HG02798 (cell line): ENCODE measurements around the gene RGS11.

Experiments
- ATAC-seq: cut with Tn5 transposase; IDR thresholded peaks from one replicate; pipeline ENCODE4 v1.9.1; 2021; ENCODE audit warnings: mild to moderate bottlenecking; ENCODE audit not compliant: unreplicated experiment, poor library complexity

RGS11 gene

DNA sequence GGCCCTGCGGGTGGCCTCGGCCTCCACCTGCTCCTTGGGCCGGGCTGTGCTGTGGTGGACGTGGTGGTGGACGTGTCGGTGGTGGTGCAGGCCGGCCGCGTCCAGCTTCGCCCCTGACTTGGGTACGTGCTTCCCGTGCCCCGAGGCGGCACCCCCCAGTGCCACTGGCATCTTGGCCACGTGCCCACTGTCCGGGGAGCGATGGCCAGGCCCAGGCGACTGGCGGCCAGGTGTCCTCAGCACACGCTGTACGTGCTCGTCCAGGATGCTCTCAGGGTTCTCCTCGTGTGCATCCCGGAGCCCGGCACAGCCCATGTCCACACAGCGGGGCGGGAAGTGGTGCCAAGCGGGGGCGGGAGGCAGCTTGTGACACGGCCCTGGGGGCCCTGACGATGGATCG is 22.1 kb upstream of the RGS11 start:
- no peak for ATAC-seq

DNA sequence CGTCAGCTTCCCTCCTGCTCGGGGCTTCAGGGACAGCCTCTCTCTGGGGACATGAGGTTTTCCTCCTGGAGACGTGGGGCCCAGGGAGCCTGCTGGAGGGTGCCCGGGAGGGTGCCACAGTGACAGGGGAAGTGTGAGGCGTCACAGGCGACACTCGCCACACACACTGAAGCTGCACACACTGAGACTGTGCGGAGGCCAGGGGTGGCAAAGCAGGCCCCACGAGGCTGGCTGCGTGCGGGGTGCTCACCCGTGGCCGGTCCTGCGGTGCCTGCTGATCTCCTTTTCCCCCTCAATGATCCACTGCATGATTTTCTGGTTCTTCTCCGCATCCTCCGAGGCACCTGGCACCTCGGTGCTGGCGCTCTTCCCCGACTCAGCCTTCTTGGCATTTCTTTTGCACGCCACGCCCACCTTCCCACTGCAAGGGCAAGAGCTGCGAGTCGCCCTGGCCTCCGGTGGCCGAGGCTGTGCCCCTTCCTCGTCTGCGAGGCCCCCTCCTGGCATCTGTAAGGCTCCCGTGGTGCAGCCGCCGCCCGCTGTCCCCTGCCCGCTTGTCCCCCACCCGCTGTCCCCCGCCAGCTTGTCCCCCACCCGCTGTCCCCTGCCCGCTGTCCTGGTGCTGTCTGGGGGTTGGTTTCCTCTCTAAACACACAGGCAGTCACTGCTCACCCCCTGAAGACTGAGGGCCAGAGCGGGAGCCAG is 21.2 kb upstream of the RGS11 start:
- ATAC-seq, result no peak

DNA sequence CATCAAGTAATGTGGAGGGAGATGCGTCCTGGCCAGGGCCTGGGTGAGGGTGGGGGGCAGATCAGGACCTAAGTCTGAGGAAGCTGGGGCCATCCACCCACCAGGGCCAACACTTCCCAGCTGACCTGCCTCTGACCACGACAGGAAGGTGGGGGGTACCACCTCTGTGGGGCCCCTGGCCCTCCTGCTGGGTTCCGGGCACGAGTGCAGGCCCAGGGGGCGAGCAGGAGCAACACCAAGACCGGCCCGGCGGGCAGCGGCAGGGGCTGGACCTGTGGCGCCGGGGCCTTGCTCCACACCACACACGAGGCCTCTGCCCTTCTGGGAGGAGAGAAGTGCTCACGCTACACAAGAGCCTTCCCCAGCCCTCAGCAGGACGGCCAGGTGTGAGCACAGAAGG is 20.5 kb upstream of the RGS11 start:
- no peak for ATAC-seq

DNA sequence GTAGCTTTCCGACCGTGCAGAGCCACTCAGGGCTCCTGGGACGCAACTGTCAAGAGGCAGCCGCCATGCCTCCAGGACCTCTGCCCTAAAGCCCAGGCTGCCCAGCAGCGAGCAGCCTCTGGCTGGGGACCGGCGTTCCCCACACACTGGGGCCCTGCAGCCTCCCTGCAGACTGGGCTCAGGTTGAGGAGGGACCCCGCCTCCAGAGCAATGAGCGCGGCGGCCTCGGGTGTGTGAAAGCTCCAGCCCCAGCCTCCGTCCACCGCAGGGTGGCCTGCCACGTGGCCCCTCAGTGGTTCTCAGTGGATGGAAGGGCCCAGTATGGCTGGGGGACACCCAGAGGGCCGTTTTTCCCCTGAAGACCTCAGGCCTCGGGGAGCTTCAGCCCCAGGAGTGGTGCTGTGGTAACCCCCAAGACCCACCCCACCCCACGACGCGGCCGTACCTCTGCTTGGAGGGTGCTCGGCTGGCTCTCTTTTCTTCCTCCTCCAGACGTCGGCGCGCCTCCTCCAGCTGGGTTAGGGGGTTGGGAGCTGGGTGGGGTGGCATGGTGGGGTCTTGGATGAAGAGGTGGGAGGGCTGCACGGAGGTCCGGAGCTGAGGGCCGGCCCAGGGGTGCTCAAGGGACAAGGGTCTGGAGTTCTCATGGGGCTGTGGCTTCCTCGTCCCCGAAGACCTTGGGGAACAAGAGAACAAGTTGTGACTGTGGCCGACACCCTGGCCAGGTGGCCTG is 17.5 kb upstream of the RGS11 start:
- no peak for ATAC-seq

DNA sequence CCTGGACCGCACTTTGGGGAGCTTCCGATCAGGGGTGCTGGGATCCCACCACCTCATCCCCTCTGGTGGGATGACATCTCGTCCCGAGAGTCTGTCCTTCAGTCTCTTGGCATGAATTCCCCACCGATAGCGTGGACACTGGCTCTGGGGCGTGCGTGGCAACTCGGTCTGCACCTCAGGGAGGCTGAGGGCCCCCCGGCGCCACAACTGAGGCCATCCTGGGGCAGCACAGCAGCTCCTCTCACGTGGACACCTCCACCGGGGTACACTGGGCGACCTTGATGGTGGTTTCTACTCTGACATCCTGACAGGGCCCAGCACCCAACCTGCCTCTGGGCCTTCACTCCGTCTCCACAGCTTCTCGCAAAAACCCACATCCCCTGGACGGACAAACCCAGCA is 15.8 kb upstream of the RGS11 start:
- no peak for ATAC-seq

DNA sequence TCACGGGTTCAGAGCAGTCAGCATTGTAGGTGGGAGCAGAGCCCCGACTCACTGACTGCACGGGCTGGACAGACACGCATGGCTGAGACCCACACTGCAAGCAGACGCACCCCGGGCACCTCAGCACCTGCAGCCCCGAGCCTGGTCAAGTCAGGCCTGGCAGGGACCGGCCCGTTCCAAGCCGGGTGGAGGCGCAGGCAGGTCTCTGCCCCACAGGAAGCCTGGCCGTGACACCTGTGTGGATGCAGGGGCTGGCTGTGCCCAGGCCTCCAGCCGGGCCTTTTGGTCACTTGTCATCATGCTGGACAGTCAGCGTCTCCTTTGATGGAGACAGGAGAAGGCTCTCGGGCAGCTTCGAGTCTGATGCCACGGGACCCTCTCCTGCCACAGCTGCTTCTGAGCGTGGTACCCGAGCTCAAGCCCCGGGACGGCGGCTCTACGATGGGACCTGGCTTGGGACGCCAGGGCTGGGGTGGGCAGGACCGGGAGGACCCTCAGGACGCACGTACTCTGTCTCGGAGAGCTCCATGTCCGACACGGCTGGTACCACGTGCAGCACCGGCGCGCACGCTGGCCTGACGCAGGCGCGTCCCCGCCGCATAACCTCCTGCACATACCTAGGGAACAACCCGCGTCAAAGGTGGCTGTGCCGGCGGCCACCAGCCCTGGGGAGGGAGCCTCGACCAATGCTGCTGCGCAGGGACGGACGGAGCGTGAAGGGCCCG is 15.1 kb upstream of the RGS11 start:
- ATAC-seq, result no peak

DNA sequence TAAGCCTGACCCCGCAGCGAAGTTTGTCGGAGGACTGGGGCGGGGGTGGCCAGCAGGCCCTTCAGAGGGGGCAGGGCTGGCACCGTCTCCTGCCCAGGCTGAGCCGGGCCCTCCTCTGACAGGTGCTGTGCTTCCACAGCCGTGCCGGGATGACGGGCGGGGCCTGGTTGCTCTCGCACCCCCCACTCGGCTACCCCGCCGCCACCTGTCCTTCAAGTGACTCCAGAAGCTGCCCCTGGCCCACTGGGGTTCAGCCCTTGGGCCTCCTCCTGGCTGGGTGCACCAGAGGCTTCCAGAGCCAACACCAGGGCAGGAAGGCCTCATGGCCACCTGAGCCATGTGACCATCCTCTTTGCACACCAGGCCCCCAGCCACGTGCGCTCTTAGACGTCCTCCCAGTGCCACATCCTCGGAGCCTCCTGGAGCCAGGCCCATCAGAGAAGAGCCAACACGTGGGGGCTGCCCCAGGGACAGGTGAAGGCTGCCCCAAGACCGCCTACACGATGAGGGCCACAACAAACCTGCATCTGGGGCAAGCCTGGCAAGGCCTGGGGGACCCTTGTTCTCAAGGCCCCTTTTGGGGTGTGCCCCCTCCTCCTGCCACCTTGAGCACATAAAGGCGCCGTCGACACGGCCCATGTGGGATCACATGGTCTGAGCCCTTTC is 14.4 kb upstream of the RGS11 start:
- ATAC-seq, result no peak

DNA sequence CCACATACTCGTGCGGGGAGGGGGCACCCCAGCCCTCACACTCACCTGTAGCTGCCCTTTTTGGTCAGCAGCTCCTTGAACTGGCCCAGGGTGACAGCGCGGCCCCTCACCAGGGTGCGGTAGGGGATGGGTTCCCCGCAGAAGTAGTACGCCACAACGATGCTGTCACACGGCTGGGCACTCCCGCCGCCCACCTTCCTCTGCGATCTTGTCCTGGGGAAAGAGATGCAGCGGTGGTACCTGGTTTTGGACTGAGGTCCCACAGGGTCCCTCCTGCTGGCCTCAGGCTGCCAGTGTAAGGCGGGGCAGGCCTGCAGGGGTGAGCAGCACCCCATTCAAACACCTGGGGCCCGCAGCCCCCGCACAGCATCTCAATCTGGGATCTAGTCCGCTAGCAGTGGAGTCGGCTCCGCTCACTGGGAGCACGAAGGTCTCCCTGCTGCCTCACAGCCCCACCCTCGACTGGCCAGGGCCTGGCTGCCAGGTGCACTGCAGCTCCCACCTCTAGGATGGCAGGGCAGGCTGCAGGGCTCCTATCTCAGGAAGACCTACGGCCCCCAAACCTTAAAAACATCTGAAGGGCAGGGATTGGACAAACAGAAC is 13.8 kb upstream of the RGS11 start:
- no peak for ATAC-seq

DNA sequence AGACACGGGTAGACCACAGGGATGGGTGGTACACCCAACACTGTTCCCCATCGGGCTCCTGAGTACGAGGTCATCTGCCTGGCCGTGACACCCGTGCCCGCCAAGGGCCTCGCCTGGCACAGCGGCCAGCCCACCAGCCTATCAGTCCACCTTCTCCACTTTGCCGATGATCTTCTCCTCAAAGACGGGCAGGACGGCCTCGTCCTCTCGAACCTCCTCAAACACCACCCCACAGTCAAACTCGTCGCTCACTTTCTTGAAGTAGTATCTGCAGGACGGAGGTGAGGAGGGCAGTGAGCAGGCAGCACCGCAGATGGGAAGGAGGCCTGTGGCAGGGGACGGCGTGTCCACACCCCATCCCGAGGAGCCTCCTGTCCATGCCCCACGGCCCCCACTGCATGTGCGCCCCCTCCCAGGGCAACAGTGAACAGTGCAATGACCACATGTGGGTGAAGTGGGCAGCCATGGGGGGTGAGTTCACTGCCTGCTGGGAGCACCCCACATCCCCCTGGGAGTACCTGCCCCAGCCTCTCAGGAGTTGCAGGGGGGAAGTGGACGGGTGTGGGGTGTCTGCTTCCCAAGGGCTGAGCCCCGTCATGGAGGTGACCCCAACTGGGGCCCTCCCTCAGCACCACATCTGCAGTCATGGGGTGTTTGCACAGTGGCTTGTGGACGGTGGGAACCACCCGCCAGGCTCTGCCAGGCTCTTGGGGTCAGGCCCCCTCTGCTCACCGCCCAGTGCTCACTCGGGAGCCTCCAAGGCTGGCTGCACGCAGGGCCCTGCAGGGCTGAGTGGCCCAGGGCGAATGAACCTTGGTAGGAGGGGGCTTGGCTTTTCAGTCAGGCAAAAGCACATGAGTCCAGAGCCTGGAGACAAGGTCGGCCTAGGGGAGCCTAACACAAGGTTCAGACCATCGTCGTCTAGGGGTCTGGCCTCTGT is 12.5 kb upstream of the RGS11 start:
- no peak for ATAC-seq

DNA sequence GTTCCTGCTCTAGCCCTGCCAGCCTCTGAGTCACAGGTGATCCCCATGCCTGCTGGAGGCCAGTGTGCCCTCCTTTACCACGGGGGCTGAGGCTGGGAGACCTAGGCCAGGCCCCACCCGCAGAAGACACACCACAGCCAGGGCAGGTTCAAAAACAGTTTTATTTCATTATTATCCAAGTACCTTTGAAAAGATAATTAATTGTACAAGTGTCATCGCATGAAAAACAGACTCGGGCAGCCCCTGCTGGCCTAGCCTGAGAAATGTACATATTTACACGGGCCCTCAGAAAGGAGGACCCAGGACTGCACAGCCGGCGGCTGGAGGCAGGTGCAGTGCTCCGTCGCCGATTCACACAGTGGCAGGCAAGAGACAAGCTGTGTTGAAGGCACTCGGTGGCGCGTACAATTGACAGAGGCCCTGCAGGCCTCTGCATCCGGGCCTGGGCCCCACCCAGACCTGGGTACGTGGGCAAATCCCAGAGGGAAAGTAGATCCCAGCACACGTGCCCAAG is 11.6 kb upstream of the RGS11 start:
- ATAC-seq, result no peak

DNA sequence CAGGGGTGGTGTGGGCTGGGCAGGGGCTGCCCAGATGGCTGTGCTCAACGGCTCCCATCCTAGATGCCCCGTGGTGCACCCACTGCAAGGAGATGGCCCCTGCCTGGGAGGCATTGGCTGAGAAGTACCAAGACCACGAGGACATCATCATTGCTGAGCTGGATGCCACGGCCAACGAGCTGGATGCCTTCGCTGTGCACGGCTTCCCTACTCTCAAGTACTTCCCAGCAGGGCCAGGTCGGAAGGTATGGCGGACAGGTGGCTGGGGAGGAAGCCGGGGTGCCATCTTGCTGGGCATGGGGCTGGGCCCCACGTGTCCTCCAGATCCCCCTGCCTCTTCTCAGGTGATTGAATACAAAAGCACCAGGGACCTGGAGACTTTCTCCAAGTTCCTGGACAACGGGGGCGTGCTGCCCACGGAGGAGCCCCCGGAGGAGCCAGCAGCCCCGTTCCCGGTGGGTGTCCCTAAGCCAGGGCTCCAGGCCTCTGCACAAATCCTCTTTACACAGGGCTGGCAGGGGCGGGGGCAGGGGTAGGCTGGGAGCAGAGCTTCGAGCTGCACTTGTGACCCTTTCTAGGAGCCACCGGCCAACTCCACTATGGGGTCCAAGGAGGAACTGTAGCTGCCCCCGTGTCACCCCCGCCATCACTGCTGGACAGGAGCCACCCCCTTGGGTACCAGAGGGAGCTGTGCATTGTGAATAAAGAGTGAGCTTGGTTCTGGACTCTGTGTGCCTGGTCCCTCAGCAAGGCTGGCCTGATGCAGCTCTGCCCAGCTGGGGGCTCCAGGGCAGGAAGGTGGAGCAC is 10.9 kb upstream of the RGS11 start:
- ATAC-seq, result no peak

DNA sequence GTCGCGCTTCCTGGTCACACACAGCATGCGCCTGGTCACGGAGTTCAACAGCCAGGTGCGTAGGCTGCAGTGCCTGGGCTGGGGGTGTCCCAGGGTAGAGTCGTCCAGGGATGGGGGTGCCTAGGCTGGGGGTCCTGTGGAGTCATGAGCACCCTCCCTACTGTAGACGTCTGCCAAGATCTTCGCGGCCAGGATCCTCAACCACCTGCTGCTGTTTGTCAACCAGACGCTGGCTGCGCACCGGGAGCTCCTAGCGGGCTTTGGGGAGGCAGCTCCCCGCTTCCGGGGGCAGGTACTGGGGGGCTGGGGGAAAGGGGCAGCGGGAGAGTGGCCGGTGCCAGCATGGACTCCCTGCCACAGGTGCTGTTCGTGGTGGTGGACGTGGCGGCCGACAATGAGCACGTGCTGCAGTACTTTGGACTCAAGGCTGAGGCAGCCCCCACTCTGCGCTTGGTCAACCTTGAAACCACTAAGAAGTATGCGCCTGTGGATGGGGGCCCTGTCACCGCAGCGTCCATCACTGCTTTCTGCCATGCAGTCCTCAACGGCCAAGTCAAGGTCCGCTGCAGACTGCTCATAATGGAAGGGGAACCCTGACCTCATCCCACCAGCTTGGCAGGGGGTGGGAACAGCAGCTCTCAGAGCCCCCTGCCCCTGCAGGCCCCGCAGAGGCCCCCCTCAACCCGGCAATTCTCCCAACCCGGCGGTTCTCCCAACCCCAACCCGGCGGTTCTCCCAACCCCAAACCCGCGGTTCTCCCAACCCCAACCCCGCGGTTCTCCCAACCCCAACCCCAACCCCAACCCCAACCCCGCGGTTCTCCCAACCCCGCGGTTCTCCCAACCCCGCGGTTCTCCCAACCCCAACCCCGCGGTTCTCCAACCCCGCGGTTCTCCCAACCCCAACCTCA is 9.7 kb upstream of the RGS11 start:
- no peak for ATAC-seq

DNA sequence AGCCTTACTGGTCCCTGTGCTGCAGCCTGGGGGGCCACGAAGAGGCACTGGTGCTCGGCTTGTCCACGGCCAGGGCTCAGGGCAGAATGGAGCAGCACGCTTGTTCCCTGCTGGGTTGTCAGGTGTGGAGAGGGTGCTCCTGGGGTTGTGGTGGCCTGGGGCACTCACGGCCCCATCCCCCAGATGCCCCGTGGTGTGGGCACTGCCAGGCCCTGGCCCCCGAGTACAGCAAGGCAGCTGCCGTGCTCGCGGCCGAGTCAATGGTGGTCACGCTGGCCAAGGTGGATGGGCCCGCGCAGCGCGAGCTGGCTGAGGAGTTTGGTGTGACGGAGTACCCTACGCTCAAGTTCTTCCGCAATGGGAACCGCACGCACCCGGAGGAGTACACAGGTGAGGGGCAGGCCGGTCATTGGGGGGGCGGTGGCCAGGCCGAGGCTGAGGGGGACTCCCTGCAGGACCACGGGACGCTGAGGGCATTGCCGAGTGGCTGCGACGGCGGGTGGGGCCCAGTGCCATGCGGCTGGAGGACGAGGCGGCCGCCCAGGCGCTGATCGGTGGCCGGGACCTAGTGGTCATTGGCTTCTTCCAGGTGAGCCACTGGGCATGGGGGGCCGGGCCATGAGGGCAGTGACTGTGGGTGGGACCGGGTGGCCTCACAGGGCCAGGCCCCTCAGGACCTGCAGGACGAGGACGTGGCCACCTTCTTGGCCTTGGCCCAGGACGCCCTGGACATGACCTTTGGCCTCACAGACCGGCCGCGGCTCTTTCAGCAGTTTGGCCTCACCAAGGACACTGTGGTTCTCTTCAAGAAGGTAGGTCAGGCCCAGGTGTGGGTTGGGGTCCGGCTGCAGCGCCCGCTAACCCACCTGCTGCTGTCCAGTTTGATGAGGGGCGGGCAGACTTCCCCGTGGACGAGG is 8.7 kb upstream of the RGS11 start:
- ATAC-seq, result no peak

DNA sequence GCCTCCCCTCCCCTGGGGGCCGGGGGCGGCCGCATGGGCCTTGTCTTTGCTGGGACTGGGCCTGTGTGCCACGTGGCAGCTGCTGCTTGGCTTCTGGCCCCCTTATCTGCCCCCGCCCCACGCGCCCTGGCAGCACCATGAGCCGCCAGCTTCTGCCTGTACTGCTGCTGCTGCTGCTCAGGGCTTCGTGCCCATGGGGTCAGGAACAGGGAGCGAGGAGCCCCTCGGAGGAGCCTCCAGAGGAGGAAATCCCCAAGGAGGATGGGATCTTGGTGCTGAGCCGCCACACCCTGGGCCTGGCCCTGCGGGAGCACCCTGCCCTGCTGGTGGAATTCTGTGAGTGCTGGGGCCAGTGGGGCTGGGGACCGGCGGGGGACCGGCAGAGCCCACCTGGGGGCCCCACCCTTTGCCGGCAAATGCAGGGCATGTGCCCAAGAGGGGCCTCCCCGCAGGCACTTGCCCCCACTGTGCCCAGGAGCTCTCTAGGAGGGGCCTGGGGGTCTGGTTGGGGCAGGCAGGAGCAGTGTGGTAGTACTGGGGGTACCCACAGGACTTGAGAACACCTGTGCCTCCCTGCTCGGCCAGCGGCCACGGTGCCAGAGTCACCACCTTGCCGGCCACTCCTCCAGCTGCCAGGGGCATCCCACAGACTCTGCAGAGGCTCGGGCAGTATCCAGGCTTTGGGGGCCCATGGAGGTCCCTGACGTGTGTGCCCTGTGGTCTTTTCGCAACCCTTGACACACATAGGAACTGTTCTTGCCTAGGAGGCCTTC is 7.5 kb upstream of the RGS11 start, which contains the start of gene PDIA2:
TSS of gene PDIA2 (plus strand) at position 132 of the 773 bp plus-strand sequence. CDS start at position 138, 6 bp downstream.
- ATAC-seq, result no peak

DNA sequence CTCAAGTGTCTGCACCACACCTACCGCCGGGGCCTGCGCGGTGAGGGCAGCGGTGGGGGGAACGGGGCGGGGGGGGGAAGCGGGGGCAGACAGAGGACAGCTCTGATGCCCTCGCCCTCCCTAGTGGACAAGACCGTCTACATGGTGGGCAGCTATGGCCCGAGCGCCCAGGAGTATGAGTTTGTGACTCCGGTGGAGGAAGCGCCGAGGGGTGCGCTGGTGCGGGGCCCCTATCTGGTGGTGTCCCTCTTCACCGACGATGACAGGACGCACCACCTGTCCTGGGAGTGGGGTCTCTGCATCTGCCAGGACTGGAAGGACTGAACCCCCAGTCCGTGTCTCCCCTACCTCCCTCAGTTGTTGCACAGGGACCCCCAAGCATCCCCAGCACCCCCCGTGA is 6.7 kb upstream of the RGS11 start:
- ATAC-seq, result no peak
